GM12878 (cell line): ENCODE measurements around the gene RELT. TPM values are rescaled to one million over a fixed set of nuclear protein-coding genes. Genes with fewer than 3 reads are reported as not detected.
"Not testable (repeated sequence)": the region's sequence is repeated elsewhere in the genome, so short reads cannot be mapped to it uniquely, and the experiment has no call there.

ENCODE experiments used
- ATAC-seq: fragments of 200-7000 bp; cut with Tn5 transposase; 3 replicates; pipeline ENCODE4 v1.9.1; 2020; ENCODE audit warnings: mild to moderate bottlenecking, moderate library complexity
- BruUV-seq: library from RNA; stranded (reverse); fragments of 400-500 nt; replicated peaks from 2 replicates; lab custom pipeline; 2021; lab: Mats Ljungman, UMichigan
- CTCF ChIA-PET: fragments of 300-600 bp; sonication (Branson Sonifier 250); formaldehyde crosslinking; extraction: SDS; loops from one replicate; lab custom pipeline; 2021; ENCODE audit warnings: inconsistent platforms; lab: Yijun Ruan, JAX
- POLR2A ChIA-PET: fragments of 350-600 bp; formaldehyde crosslinking; extraction: SDS; loops from one replicate; lab custom pipeline; 2021; ENCODE audit warnings: inconsistent platforms; lab: Charles Lee
- RAD21 ChIA-PET: fragments of 300-600 bp; sonication (Branson Sonifier 250); formaldehyde crosslinking; loops from one replicate; lab custom pipeline; 2023; ENCODE audit warnings: antibody characterized with exemption; ENCODE audit not compliant: unreplicated experiment; lab: Charles Lee
- SMC1A ChIA-PET: fragments of 300-600 bp; sonication (Branson Sonifier 250); formaldehyde crosslinking; loops from one replicate; lab custom pipeline; 2023; ENCODE audit not compliant: unreplicated experiment, uncharacterized antibody; lab: Charles Lee
- DNase-seq: peaks from one replicate; pipeline ENCODE4 v3.0.0-alpha.2; 2011; ENCODE audit warnings: low read depth, low spot score
- FAIRE-seq: peaks from 3 replicates; lab custom pipeline; 2011; peaks lifted over from hg19 to GRCh38; lab: Jason Lieb, UNC
- H2AFZ ChIP-seq: 2 replicates; pipeline ENCODE4 v1.6.0; 2011; ENCODE audit warnings: low read depth, low read length, control low read depth; ENCODE audit not compliant: control insufficient read depth
- H3K27ac ChIP-seq: 2 replicates; pipeline ENCODE4 v1.5.1; 2011; ENCODE audit warnings: control low read depth; ENCODE audit not compliant: control insufficient read depth, insufficient read depth
- H3K27me3 ChIP-seq, 2 experiments: replicated peaks in 1 of 2; 2 replicates each; pipeline versions ENCODE4 v1.6.0 to v1.6.1; 2011; ENCODE audit warnings: low read length in 1 of 2; ENCODE audit not compliant: control insufficient read depth in 2 of 2, insufficient read depth in 2 of 2
- H3K36me3 ChIP-seq, 2 experiments: 2 replicates each; pipeline ENCODE4 v1.5.1; 2011; ENCODE audit warnings: low read length in 1 of 2; ENCODE audit not compliant: control insufficient read depth in 2 of 2, insufficient read depth in 2 of 2
- H3K4me1 ChIP-seq: 2 replicates; pipeline ENCODE4 v1.6.1; 2011; ENCODE audit warnings: mild to moderate bottlenecking, low read length, moderate library complexity, mixed read lengths; ENCODE audit not compliant: control insufficient read depth, insufficient read depth
- H3K4me2 ChIP-seq: 2 replicates; pipeline ENCODE4 v1.6.0; 2011; ENCODE audit warnings: control low read depth; ENCODE audit not compliant: control insufficient read depth, insufficient read depth
- H3K4me3 ChIP-seq: fragments of 200-600 bp; sonication (generic); 2 replicates; pipeline ENCODE4 v1.5.1; 2016
- H3K79me2 ChIP-seq: 2 replicates; pipeline ENCODE4 v1.6.0; 2011; ENCODE audit warnings: low read length; ENCODE audit not compliant: control insufficient read depth, insufficient read depth
- H3K9ac ChIP-seq: 2 replicates; pipeline ENCODE4 v1.8.0; 2011; ENCODE audit warnings: low read length, control low read depth, mixed read lengths; ENCODE audit not compliant: control insufficient read depth, insufficient read depth
- H3K9me3 ChIP-seq: replicated peaks from 3 replicates; pipeline ENCODE4 v1.5.1; 2011; ENCODE audit warnings: mild to moderate bottlenecking, low read length; ENCODE audit not compliant: control insufficient read depth, insufficient read depth
- H4K20me1 ChIP-seq: 2 replicates; pipeline ENCODE4 v1.6.0; 2011; ENCODE audit not compliant: control insufficient read depth, insufficient read depth
- CREB1 ChIP-seq: IDR thresholded peaks from 2 replicates; pipeline ENCODE4 v1.6.1; 2012; ENCODE audit warnings: low read depth, mild to moderate bottlenecking, inconsistent platforms
- KDM1A ChIP-seq: fragments of 200-600 bp; sonication (generic); IDR thresholded peaks from 2 replicates; pipeline ENCODE4 v1.6.1; 2016; ENCODE audit warnings: borderline replicate concordance
- TCF12 ChIP-seq: IDR thresholded peaks from 2 replicates; pipeline ENCODE4 v1.6.1; 2011; ENCODE audit warnings: low read depth, mild to moderate bottlenecking, low read length
- WGBS: methylation state at CpG from one replicate; pipeline ENCODE4 v1.1.6; 2016; ENCODE audit warnings: low lambda C conversion rate; ENCODE audit not compliant: insufficient replicate concordance, insufficient coverage; ENCODE audit errors: missing lambda C conversion rate; 5-methylcytosine and 5-hydroxymethylcytosine counted together
- in situ Hi-C: fragments of 300-500 bp; cut with MboI; formaldehyde crosslinking; loops from 9 replicates; pipeline ENCODE4 v1.14.3; 2018; ENCODE audit warnings: mixed read lengths
- intact Hi-C: fragments of 100-400 bp; cut with micrococcal nuclease; formaldehyde crosslinking; loops from one replicate; pipeline ENCODE4 v1.14.2; 2022; ENCODE audit not compliant: unreplicated experiment
- polyA plus RNA-seq, 11 experiments: library from polyadenylated mRNA; depleted of rRNA in 4 of 11; unstranded in 6 of 11; stranded (reverse) in 5 of 11; fragments of >200 nt; fragmentation: Nextera tagmentation in 4 of 11; fragmentation: Illumina TruSeq in 1 of 11; extraction: Ambion mirVana in 4 of 11; extraction: Trizol in 1 of 11; gene quantifications; 1 replicate in 1 of 11; 2 replicates in 10 of 11; pipeline versions ENCODE4 v1.2.1 to v1.2.3, GENCODE V29; 2011 to 2016; ENCODE audit warnings: inconsistent platforms in 2 of 11, missing spikeins in 2 of 11, low read depth in 1 of 11
- total RNA-seq, 4 experiments: library from RNA; depleted of rRNA in 3 of 4; stranded (reverse); fragments of >200 nt in 3 of 4; fragmentation: Illumina TruSeq in 1 of 4; extraction: Trizol in 1 of 4; gene quantifications; 2 replicates each; pipeline versions ENCODE4 v1.2.1 to v1.2.3, GENCODE V29; 2013 to 2021

RELT gene
- total and polyA plus RNA-seq, 10 of the 15 experiments (the other 5 are each of a cell fraction or from before 2014, with no cell fraction given), result 1.2 to 28.5 (median 10.8) TPM

- WGBS, result 64% methylated on average over 5 of the region's 5 CpGs
- no TSS peak for BruUV-seq
- RAD21 ChIA-PET, result no interaction called here
- H4K20me1 ChIP-seq, result no peaks in the 10 kb centered on the region
- H3K4me2 ChIP-seq, result no peak overlapping the region
- CTCF ChIA-PET, result no interaction called here
- no peaks in the 10 kb centered on the region for H3K9me3 ChIP-seq
- SMC1A ChIA-PET, result interaction anchor here (1.3 kb wide), 1 partner anchor 17 kb away, joined by 5 read pairs; no protein-coding TSS in a partner anchor
- H2AFZ ChIP-seq, result no peak overlapping the region
- TF ChIP-seq CREB1, result no peak
- TF ChIP-seq TCF12, result no peak
- no peak for TF ChIP-seq KDM1A
- FAIRE-seq (no peak), ATAC-seq (no peak), DNase-seq (no peak)
- no peak overlapping the region for H3K4me3 ChIP-seq
- in situ Hi-C loops, result no loop called here
- H3K27me3 ChIP-seq, result no peaks in the 10 kb centered on the region
- H3K36me3 ChIP-seq, result no peaks in the 10 kb centered on the region; a peak in 1 of 4 replicates
- no peaks in the 10 kb centered on the region for H3K79me2 ChIP-seq
- H3K9ac ChIP-seq, result no peak overlapping the region
- no peaks in the 10 kb centered on the region for H3K4me1 ChIP-seq
- POLR2A ChIA-PET, result no interaction called here
- H3K27ac ChIP-seq, result no peak overlapping the region
- intact Hi-C loops, result no loop called here
Observed at GRCh38 chr11:73431396-73431795, 55.2 kb downstream of the RELT start.

GRCh38 chr11:73436859-73437258 lies 60.7 kb downstream of the RELT start:
- H3K9me3 ChIP-seq, H3K27ac ChIP-seq, RAD21 ChIA-PET, CTCF ChIA-PET, H2AFZ ChIP-seq, H3K4me1 ChIP-seq, in situ Hi-C loops, H4K20me1 ChIP-seq, H3K36me3 ChIP-seq, H3K9ac ChIP-seq, H3K27me3 ChIP-seq, intact Hi-C loops, BruUV-seq, H3K4me2 ChIP-seq, FAIRE-seq, H3K79me2 ChIP-seq, POLR2A ChIA-PET, ATAC-seq, H3K4me3 ChIP-seq, DNase-seq: not testable (repeated sequence)
- SMC1A ChIA-PET, result interaction anchor here (0.9 to 5.6 kb wide), 3 partner anchors 11 to 22 kb away, joined by 6 to 34 read pairs (median 12); no protein-coding TSS in a partner anchor
- WGBS, result 100% methylated on average over 4 of the region's 4 CpGs
